Epithelial cell of proximal tubule (primary cell): ENCODE measurements around the gene EIF4H. TPM values are rescaled to one million over a fixed set of nuclear protein-coding genes. Genes with fewer than 3 reads are reported as not detected.

Experiments
- DNase-seq: peaks from one replicate; pipeline ENCODE4 v3.0.0-alpha.2; 2011; ENCODE audit warnings: low read depth
- H3K4me3 ChIP-seq: 2 replicates; pipeline ENCODE4 v1.5.1; 2011; ENCODE audit warnings: low read depth, mild to moderate bottlenecking, low read length
- total RNA-seq: library from RNA; depleted of rRNA; stranded (reverse); fragments of >200 nt; gene quantifications from 2 replicates; pipeline ENCODE4 v1.2.3, GENCODE V29; 2015
- TF ChIP-seq, protein P1 (sequence below): conservative IDR thresholded peaks from 2 replicates; pipeline ENCODE4 v1.5.1; 2012; ENCODE audit warnings: low read depth, mild to moderate bottlenecking, low read length

The EIF4H gene
- total RNA-seq, 1 donor from 2014 or later, result 310 TPM

GRCh38 chr7:74174606-74175082 is 488 bp downstream of the EIF4H start:
- peak overlapping the region; percentile 97 for H3K4me3 ChIP-seq
- TF ChIP-seq, protein P1, sequence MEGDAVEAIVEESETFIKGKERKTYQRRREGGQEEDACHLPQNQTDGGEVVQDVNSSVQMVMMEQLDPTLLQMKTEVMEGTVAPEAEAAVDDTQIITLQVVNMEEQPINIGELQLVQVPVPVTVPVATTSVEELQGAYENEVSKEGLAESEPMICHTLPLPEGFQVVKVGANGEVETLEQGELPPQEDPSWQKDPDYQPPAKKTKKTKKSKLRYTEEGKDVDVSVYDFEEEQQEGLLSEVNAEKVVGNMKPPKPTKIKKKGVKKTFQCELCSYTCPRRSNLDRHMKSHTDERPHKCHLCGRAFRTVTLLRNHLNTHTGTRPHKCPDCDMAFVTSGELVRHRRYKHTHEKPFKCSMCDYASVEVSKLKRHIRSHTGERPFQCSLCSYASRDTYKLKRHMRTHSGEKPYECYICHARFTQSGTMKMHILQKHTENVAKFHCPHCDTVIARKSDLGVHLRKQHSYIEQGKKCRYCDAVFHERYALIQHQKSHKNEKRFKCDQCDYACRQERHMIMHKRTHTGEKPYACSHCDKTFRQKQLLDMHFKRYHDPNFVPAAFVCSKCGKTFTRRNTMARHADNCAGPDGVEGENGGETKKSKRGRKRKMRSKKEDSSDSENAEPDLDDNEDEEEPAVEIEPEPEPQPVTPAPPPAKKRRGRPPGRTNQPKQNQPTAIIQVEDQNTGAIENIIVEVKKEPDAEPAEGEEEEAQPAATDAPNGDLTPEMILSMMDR, result no peak
- no peak for DNase-seq

DNA sequence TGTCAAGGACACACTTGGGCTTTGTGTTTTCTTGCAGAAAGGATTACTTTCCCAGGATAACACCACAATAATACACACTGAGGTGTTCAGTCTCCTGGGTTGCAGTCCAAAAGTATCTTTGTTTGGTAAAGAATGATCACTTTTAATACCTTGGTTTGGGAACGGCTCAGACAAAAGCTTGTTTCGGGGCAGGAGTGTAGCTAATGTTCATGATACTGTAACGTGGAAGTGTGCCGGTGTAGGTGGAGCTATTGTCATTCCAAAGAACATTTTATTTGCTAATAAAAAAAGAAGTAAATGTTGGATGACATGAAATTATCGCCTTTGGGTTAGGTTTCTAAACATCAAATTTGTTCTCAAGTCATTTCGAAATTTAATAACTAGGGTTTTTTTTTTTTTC is 1.2 kb downstream of the EIF4H start:
- no peak for DNase-seq
- TF ChIP-seq, protein P1, result no peak
- H3K4me3 ChIP-seq, result peak overlapping the region; percentile 97

GRCh38 chr7:74176555-74176954 is 2.4 kb downstream of the EIF4H start:
- DNase-seq, result no peak
- TF ChIP-seq, protein P1, result no peak
- H3K4me3 ChIP-seq, result no peak overlapping the region

DNA sequence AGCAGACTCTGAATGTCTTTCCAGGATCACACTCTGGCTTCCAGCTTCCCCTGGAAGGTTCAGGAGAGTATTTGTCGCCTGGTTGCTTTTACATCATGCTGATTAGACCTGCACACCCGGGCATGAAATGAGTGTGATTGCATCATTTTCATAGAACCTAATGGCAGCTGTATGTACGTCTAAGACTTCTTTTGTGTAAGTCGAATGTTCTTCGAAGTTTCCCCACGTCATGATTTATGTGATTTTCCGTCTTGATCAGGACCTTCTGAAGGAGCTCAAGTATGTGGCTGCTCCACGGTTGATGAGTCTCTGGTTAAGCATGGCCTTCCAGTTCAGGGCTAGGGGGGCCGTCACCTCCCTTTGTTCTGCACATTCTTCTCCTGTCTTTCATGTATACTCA is 4.5 kb downstream of the EIF4H start:
- TF ChIP-seq, protein P1, result no peak
- H3K4me3 ChIP-seq, result no peak overlapping the region
- DNase-seq, result no peak

DNA sequence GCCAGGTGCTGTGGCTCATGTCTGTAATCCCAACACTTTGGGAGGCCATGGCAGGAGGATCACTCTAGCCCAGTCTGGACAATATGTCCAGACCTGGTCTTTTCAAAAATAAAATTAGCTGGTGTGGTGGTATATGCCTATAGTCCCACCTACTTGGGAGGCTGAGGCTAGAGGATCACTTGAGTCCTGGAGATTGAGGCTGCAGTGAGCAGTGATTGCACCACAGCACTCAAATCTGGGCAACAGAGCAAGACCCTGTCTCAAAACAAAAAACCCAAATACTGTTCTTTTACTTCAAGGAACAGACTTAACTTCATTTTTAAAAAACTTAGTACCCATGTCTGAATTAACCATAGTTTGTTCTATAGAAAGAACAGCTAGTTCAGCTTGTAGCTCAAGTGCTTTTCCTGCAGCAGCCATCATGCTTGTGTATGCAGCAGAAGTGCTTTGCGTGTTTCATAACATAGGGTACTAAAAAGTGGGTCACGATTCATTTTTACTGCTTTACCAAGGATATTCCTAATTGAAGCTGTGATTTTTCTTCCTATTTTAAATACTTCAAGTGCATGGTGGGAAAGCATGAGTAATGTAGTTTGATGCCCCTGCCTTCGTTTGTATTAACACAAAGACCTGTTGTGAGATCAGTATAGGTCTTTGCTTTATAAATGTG is 5.9 kb downstream of the EIF4H start:
- DNase-seq, result no peak
- H3K4me3 ChIP-seq, result no peak overlapping the region
- TF ChIP-seq, protein P1, result no peak

DNA sequence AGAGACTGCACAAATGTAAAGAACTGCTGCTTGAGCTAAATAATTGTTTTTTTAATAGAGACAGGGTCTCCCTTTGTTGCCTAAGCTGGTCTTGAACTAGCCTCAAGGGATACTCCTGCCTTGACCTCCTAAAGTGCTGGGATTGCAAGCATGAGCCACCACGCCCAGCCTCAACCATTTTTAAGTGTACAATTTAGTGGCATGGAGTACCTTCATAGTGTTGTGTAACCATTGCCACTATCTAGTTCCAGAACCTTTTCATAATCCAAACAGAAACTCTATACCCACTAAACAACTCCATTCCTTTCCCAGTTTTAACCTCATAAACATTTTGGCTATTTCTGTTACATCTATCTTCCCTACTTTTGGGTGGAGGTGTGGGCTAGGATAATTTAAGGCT is 6.7 kb downstream of the EIF4H start:
- no peak overlapping the region for H3K4me3 ChIP-seq
- no peak for DNase-seq
- TF ChIP-seq, protein P1, result no peak

- DNase-seq, result no peak
- H3K4me3 ChIP-seq, result no peak overlapping the region
- TF ChIP-seq, protein P1, result no peak
These were observed 7.7 kb downstream of the EIF4H start for GRCh38 chr7:74181821-74182220.
